PC-3 (cell line): ENCODE measurements around the gene PDSS2. TPM values are rescaled to one million over a fixed set of nuclear protein-coding genes. Genes with fewer than 3 reads are reported as not detected.
A peak's percentile ranks its signal among the peaks of the same experiment; 100 is the strongest.

Experiments
- ATAC-seq: fragments of 200-7000 bp; cut with Tn5 transposase; 2 replicates; pipeline ENCODE4 v1.9.1; 2020; ENCODE audit warnings: mild to moderate bottlenecking, moderate library complexity
- BruUV-seq: library from RNA; stranded (reverse); fragments of 400-500 nt; replicated peaks from 2 replicates; lab custom pipeline; 2021; lab: Mats Ljungman, UMichigan
- CTCF ChIA-PET: fragments of 300-600 bp; sonication (Branson Sonifier 250); formaldehyde crosslinking; loops from one replicate; lab custom pipeline; 2022; ENCODE audit warnings: antibody characterized with exemption; lab: Charles Lee
- POLR2A ChIA-PET: fragments of 300-600 bp; sonication (Branson Sonifier 250); formaldehyde crosslinking; loops from one replicate; lab custom pipeline; 2022; ENCODE audit warnings: antibody characterized with exemption; ENCODE audit not compliant: unreplicated experiment; lab: Charles Lee
- DNase-seq: peaks from one replicate; pipeline ENCODE4 v3.0.0-alpha.2; 2015
- H2AFZ ChIP-seq: fragments of 300-600 bp; sonication (generic); 2 replicates; pipeline ENCODE4 v1.6.0; 2016; ENCODE audit warnings: antibody characterized with exemption, low read length
- H3F3A ChIP-seq: fragments of 300-600 bp; sonication (generic); one replicate; pipeline ENCODE4 v1.6.0; 2017; ENCODE audit warnings: antibody characterized with exemption, low read length, control low read depth, mild to moderate bottlenecking; ENCODE audit not compliant: unreplicated experiment
- H3K27ac ChIP-seq: fragments of 300-600 bp; sonication (generic); 2 replicates; pipeline ENCODE4 v1.5.1; 2016; ENCODE audit warnings: mild to moderate bottlenecking, low read length
- H3K27me3 ChIP-seq: fragments of 300-600 bp; sonication (generic); 2 replicates; pipeline ENCODE4 v1.6.1; 2016; ENCODE audit warnings: low read length, mixed read lengths
- H3K36me3 ChIP-seq: fragments of 300-600 bp; sonication (generic); 2 replicates; pipeline ENCODE4 v1.6.1; 2016; ENCODE audit warnings: low read depth, mixed run types, low read length, mixed read lengths
- H3K4me1 ChIP-seq: fragments of 300-600 bp; sonication (generic); 2 replicates; pipeline ENCODE4 v1.5.1; 2016; ENCODE audit warnings: low read length; ENCODE audit not compliant: insufficient read depth
- H3K4me2 ChIP-seq: fragments of 300-600 bp; sonication (generic); 2 replicates; pipeline ENCODE4 v1.6.0; 2016; ENCODE audit warnings: low read length
- H3K4me3 ChIP-seq: fragments of 300-600 bp; sonication (generic); 2 replicates; pipeline ENCODE4 v1.5.1; 2016; ENCODE audit warnings: mild to moderate bottlenecking, low read length, mixed read lengths
- H3K79me2 ChIP-seq: fragments of 300-600 bp; sonication (generic); 2 replicates; pipeline ENCODE4 v1.6.1; 2017; ENCODE audit warnings: low read length, mixed read lengths
- H3K9ac ChIP-seq: fragments of 300-600 bp; sonication (generic); 2 replicates; pipeline ENCODE4 v1.6.0; 2016; ENCODE audit warnings: mild to moderate bottlenecking, low read length
- H3K9me2 ChIP-seq: fragments of 300-600 bp; sonication (generic); replicated peaks from 2 replicates; pipeline ENCODE4 v1.6.1; 2016; ENCODE audit warnings: mixed run types, low read length, mixed read lengths
- H3K9me3 ChIP-seq: fragments of 300-600 bp; sonication (generic); 2 replicates; pipeline ENCODE4 v1.6.1; 2016; ENCODE audit warnings: low read length, mixed read lengths
- H4K20me1 ChIP-seq: fragments of 300-600 bp; sonication (generic); 2 replicates; pipeline ENCODE4 v1.6.1; 2016; ENCODE audit warnings: low read length, mixed read lengths
- CTCF ChIP-seq: fragments of 300-600 bp; sonication (generic); conservative IDR thresholded peaks from 2 replicates; pipeline ENCODE4 v1.5.1; 2017; ENCODE audit warnings: antibody characterized with exemption, low read depth, mild to moderate bottlenecking, low read length
- EZH2 ChIP-seq: fragments of 300-600 bp; sonication (generic); IDR thresholded peaks from one replicate; pipeline ENCODE4 v1.6.1; 2017; ENCODE audit warnings: antibody characterized with exemption, mild to moderate bottlenecking, low read length; ENCODE audit not compliant: unreplicated experiment
- EZH2phosphoT487 ChIP-seq: fragments of 300-600 bp; sonication (generic); IDR thresholded peaks from 2 replicates; pipeline ENCODE4 v1.6.1; 2018; ENCODE audit warnings: mild to moderate bottlenecking, antibody characterized with exemption, low read length, borderline replicate concordance
- intact Hi-C: fragments of 100-400 bp; cut with micrococcal nuclease; formaldehyde crosslinking; loops from 2 replicates; pipeline ENCODE4 v1.9.0; 2023
- total RNA-seq: library from RNA; depleted of rRNA; stranded (reverse); fragments of >200 nt; gene quantifications from 2 replicates; pipeline ENCODE4 v1.2.3, GENCODE V29; 2014

PDSS2 gene
- total RNA-seq, 1 experiment from 2014 or later, result 6.6 TPM

- ChIA-PET POLR2A (no interaction called here), CTCF (interaction anchor here (0.6 kb wide), 1 partner anchor 46 kb away, joined by 5 read pairs; no protein-coding TSS in a partner anchor)
- no TSS peak for BruUV-seq
- no peaks in the 10 kb centered on the region for H4K20me1 ChIP-seq
- H3K36me3 ChIP-seq, result no peaks in the 10 kb centered on the region
- TF ChIP-seq CTCF (peak; percentile 54), EZH2 (no peak)
- H3K9me3 ChIP-seq, result no peaks in the 10 kb centered on the region
- ATAC-seq (no peak), DNase-seq (peak; percentile 53)
- no peak overlapping the region for H2AFZ ChIP-seq
- H3K79me2 ChIP-seq, result no peaks in the 10 kb centered on the region
- H3K9me2 ChIP-seq, result no peaks in the 10 kb centered on the region
- intact Hi-C loops, result loop anchor here (5.0 kb wide), 1 partner anchor 545 kb away; no protein-coding TSS in a partner anchor
- H3K27ac ChIP-seq, result no peak overlapping the region
- no peak overlapping the region for H3K4me3 ChIP-seq
- H3F3A ChIP-seq, result no peaks in the 10 kb centered on the region
- no peaks in the 10 kb centered on the region for H3K27me3 ChIP-seq
- no peak overlapping the region for H3K9ac ChIP-seq
- no peak overlapping the region for H3K4me2 ChIP-seq
- H3K4me1 ChIP-seq, result no peaks in the 10 kb centered on the region
Observed at GRCh38 chr6:107132330-107132954, 326.9 kb downstream of the PDSS2 start.

GRCh38 chr6:107129370-107129925 is 329.9 kb downstream of the PDSS2 start:
- Histone ChIP-seq H3K4me2 (no peak overlapping the region), H3K9me2 (no peaks in the 10 kb centered on the region), H4K20me1 (no peaks in the 10 kb centered on the region), H2AFZ (no peak overlapping the region), H3K9ac (no peak overlapping the region), H3F3A (no peaks in the 10 kb centered on the region), H3K4me1 (no peaks in the 10 kb centered on the region), H3K4me3 (no peak overlapping the region), H3K36me3 (no peaks in the 10 kb centered on the region), H3K27ac (no peak overlapping the region), H3K79me2 (no peaks in the 10 kb centered on the region), H3K9me3 (no peaks in the 10 kb centered on the region), H3K27me3 (no peaks in the 10 kb centered on the region)
- TF ChIP-seq EZH2 (no peak), CTCF (no peak), EZH2phosphoT487 (no peak)
- ChIA-PET CTCF (no interaction called here), POLR2A (no interaction called here)
- BruUV-seq, result no TSS peak
- intact Hi-C loops, result no loop called here
- DNase-seq (no peak), ATAC-seq (no peak)

GRCh38 chr6:107128577-107128976 is 330.8 kb downstream of the PDSS2 start:
- POLR2A ChIA-PET, result no interaction called here
- H3K9ac ChIP-seq, result no peak overlapping the region
- BruUV-seq, result no TSS peak

More at GRCh38 chr6:107128577-107128976, 330.8 kb downstream of the PDSS2 start:
- Histone ChIP-seq H3K4me2 (no peak overlapping the region), H3K9me3 (no peaks in the 10 kb centered on the region), H2AFZ (no peak overlapping the region), H4K20me1 (no peaks in the 10 kb centered on the region), H3K4me1 (no peaks in the 10 kb centered on the region), H3F3A (no peaks in the 10 kb centered on the region), H3K79me2 (no peaks in the 10 kb centered on the region), H3K4me3 (no peak overlapping the region), H3K36me3 (no peaks in the 10 kb centered on the region), H3K9me2 (no peaks in the 10 kb centered on the region), H3K27ac (no peak overlapping the region), H3K27me3 (no peaks in the 10 kb centered on the region)
- TF ChIP-seq EZH2phosphoT487, result no peak
- no peak for TF ChIP-seq EZH2
- TF ChIP-seq CTCF, result no peak
- CTCF ChIA-PET, result no interaction called here
- intact Hi-C loops, result no loop called here
- no peak for DNase-seq
- no peak for ATAC-seq
